HG02571 (cell line): ENCODE results near the gene TRERF1.

ENCODE experiments used
- ATAC-seq: cut with Tn5 transposase; IDR thresholded peaks from one replicate; pipeline ENCODE4 v1.9.1; 2021; ENCODE audit warnings: mild to moderate bottlenecking, moderate library complexity; ENCODE audit not compliant: unreplicated experiment

The TRERF1 gene

GRCh38 chr6:42176981-42177380 lies 274.7 kb downstream of the TRERF1 start:
- no peak for ATAC-seq

- no peak for ATAC-seq
Observed at GRCh38 chr6:42175860-42176259, 275.9 kb downstream of the TRERF1 start.
